ENCODE measurements around the gene FADD.

The FADD gene

DNA sequence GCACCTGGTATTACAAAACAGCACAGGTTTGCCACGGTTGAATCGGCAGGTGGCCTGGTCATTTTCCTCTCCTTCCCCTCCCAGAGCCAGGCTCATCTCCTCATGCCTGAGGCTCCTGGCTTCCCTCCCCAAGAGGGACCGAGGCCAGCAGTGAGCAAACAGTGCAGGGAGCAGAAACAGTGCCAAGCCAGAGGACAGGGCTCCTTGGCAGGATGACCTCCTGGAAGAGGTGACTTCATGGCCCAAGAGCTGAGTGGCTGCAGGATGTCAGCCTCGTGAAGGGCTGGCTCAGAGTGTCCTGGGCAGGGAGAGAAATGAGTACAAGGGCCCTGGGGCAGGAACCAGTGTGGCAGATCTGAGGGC, 44.6 kb downstream of the FADD start:
- no peak overlapping the region for H3K4me3 ChIP-seq (ENCODE audit: low read length)
- TF ChIP-seq, protein P1, sequence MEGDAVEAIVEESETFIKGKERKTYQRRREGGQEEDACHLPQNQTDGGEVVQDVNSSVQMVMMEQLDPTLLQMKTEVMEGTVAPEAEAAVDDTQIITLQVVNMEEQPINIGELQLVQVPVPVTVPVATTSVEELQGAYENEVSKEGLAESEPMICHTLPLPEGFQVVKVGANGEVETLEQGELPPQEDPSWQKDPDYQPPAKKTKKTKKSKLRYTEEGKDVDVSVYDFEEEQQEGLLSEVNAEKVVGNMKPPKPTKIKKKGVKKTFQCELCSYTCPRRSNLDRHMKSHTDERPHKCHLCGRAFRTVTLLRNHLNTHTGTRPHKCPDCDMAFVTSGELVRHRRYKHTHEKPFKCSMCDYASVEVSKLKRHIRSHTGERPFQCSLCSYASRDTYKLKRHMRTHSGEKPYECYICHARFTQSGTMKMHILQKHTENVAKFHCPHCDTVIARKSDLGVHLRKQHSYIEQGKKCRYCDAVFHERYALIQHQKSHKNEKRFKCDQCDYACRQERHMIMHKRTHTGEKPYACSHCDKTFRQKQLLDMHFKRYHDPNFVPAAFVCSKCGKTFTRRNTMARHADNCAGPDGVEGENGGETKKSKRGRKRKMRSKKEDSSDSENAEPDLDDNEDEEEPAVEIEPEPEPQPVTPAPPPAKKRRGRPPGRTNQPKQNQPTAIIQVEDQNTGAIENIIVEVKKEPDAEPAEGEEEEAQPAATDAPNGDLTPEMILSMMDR (conservative IDR thresholded peaks at IDR 0.05; ENCODE audit: low read depth, low read length), result no peak
- no peak for DNase-seq (ENCODE audit: low read depth)

DNA sequence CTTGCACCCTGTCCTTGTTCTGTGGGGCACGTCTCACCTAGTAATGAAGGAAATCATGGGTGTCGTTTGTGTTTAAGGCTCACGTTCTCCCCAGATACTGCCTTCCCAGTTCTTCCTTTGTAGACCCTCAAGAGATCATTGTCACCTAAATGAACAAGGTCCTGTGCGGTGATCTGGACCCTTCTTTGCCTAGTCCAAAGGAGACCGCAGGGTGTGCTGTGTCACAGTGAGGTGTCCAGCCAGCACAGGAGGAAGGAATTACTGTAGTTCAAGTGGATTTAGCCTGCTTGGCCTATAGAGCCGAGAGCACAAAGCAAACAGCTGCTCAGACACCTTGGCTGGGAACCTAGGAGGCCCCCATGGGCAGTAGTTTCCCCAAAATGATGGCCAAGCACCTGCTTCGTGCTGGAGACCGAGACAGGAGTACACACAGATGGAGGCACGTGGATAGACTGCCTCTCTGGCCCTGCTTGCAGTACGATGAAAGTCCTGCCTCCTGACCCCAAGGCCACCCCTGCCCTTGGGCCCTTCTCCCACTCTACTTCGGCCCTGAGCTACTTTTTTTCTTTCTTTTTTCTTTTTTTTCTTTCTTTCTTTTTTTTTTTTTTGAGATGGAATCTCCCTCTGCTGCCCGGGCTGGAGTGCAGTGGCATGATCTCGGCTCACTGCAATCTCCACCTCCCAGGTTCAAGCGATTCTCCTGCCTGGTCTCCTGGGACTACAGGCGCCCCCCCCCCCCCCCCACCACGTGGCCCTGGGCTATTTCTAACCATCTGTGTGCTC, 48.0 kb downstream of the FADD start:
- DNase-seq (ENCODE audit: low read depth), result no peak
- TF ChIP-seq, protein P1 (conservative IDR thresholded peaks at IDR 0.05; ENCODE audit: low read depth, low read length), result no peak
- H3K4me3 ChIP-seq (ENCODE audit: low read length), result no peak overlapping the region

DNA sequence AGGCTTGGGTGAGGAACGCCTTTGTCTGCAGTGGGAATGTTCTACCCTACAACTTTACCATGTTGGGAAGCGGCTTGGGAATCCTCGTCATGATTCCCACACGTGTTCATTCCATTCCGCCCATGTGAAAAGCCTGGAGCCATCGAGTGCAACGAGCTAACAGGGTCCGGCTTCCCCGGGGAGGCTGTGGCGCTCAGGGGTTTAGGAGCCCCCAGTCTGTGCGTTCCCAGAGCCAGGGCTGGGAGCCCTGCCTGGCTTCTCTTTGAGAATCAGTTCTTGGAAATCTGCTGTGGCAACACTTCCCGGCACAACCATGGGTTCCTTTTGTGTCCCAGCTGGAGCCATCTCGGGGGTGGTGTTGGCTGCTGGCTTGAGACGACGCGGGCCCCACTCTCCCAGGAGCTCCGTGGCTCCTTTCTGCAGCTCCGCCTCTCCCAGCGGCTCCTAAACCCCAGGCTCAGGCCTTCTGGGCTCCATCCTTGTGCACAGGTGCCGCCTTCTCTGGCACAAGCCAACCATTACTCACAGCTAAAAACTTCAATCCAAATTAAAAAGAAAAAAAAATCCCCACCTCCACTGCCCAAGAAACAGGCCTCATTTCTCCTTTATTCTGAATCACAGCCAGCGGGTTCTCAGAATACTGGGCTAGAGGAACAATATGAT, 48.7 kb downstream of the FADD start:
- DNase-seq (ENCODE audit: low read depth), result no peak
- no peak overlapping the region for H3K4me3 ChIP-seq (ENCODE audit: low read length)
- TF ChIP-seq, protein P1 (conservative IDR thresholded peaks at IDR 0.05; ENCODE audit: low read depth, low read length), result no peak

DNA sequence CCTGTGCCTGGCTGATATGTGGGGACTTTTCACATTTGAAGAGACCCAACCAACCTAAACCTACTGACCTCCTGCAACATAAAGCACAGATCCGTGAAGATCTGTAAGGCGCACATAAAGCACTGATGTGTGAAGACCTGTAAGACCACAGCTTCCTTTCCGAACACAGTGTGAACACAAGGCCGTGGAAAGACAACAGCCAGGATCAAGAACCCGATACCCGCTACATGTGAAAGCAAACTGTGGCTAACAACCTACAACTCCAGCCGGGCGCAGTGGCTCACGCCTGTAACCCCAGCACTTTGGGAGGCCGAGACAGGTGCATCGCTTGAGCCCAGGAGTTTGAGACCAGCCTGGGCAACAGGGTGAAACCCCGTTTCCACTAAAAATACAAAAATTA, 49.7 kb downstream of the FADD start:
- no peak overlapping the region for H3K4me3 ChIP-seq (ENCODE audit: low read length)
- DNase-seq (ENCODE audit: low read depth), result no peak
- TF ChIP-seq, protein P1 (conservative IDR thresholded peaks at IDR 0.05; ENCODE audit: low read depth, low read length), result no peak

DNA sequence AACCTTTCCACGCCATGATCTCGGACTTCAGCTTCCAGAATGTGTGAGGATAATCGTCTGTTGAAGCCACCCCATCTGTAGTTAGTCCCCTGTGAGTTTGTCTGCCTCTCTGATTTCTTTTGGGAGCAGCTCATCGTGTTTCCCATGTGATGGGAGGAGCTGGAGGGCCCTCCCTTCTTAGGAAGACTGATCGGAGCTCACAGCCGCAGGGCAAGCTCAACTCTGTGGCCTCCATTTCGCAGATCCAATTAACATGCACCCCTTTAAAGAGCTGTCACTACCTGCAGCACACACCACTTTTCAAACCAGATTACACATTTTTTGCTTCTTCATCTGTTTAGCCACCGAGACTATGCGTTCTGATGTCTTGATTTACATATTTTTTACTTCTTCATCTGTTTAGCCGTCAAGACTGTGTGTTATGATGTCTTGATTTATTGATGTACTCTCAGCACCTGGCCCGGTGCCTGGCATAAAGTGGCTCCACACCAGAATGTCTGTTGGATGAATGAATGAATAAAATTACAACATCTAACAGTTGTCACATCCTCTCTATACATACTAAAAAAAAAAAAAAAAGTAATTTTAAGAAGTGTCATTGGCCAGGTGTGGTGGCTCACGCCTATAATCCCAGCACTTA, 52.5 kb downstream of the FADD start:
- DNase-seq (ENCODE audit: low read depth), result no peak
- no peak overlapping the region for H3K4me3 ChIP-seq (ENCODE audit: low read length)
- TF ChIP-seq, protein P1 (conservative IDR thresholded peaks at IDR 0.05; ENCODE audit: low read depth, low read length), result no peak
